ENCODE results near the gene ELFN1. TPM values are rescaled to one million over a fixed set of nuclear protein-coding genes. Genes with fewer than 3 reads are reported as not detected.

Gene ELFN1
- total RNA-seq, 1 donor from 2014 or later = 0.20 TPM

GRCh38 chr7:1785839-1786238 is 115.8 kb downstream of the ELFN1 start:
- intact Hi-C loops (cut with micrococcal nuclease) = no loop called here

DNA sequence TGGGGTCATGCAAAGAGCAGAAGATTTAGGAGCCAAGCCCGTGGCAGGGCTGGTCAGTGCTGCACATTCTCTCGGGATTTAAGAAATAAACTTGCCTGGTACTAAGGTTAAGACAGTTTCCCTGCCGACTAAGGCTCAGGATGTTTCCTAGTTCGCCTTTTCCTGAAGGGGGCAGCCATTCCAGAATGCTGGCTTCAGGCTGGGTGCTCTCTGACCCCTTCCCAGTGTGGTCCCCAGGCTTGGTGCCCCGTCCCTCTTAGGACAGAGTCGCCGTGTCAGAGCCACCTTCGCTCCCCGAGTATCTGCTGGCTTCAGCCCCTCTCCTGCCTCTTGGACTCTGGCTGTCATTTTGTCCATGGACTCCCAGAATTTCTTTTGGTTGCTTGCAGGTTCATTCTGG is 117.2 kb downstream of the ELFN1 start:
- intact Hi-C loops (cut with micrococcal nuclease) = no loop called here

GRCh38 chr7:1787681-1788235 is 117.7 kb downstream of the ELFN1 start:
- intact Hi-C loops (cut with micrococcal nuclease) = no loop called here

DNA sequence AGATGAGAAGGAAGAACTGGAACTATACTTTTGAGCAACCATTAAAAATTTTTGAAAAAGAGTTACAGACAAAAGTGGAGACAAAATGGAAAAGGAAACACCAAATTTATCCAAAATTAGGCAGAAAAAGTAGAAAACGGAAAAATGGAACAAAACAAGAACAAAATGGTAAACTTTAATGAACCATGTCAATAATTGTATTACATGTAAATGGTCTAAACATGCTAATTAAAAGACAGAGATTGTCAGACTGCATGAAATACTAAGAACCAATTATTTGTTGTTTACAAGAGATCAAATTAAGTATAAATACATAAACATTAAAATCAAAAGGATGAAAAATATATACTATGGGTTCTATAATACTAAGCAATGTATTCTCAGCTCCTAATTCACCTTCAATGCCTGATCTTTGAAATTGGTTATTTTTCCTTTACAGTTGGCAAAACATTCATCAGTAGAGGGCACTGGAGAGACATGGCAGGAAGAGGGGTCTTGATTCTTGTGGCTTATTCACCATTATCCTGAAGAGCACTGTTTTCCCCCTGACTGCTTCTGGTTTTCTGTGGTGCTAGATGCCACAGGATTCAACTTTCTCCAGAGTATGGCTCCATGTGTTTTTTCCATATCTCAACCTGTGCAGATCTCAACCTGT is 124.9 kb downstream of the ELFN1 start:
- intact Hi-C loops (cut with micrococcal nuclease) = no loop called here

Other genes with a start within 250 kb of the ELFN1 start
- 1.5 and 2.0 TPM in 2 replicates for gene MICALL2, start 210.8 kb upstream of the ELFN1 start, total RNA-seq
- gene INTS1, start 165.9 kb upstream of the ELFN1 start, total RNA-seq = 76.7 and 81.2 TPM in 2 replicates
- gene MAFK, start 139.6 kb upstream of the ELFN1 start, total RNA-seq = 26.8 and 27.7 TPM in 2 replicates
- gene TMEM184A, start 114.1 kb upstream of the ELFN1 start, total RNA-seq = not detected in 2 replicates
- 33.3 and 37.8 TPM in 2 replicates for gene PSMG3, start 100.2 kb upstream of the ELFN1 start, total RNA-seq